ENCODE results near the gene HSD11B1L.
"Not testable (repeated sequence)": the region's sequence is repeated elsewhere in the genome, so short reads cannot be mapped to it uniquely, and the experiment has no call there.

The HSD11B1L gene

DNA sequence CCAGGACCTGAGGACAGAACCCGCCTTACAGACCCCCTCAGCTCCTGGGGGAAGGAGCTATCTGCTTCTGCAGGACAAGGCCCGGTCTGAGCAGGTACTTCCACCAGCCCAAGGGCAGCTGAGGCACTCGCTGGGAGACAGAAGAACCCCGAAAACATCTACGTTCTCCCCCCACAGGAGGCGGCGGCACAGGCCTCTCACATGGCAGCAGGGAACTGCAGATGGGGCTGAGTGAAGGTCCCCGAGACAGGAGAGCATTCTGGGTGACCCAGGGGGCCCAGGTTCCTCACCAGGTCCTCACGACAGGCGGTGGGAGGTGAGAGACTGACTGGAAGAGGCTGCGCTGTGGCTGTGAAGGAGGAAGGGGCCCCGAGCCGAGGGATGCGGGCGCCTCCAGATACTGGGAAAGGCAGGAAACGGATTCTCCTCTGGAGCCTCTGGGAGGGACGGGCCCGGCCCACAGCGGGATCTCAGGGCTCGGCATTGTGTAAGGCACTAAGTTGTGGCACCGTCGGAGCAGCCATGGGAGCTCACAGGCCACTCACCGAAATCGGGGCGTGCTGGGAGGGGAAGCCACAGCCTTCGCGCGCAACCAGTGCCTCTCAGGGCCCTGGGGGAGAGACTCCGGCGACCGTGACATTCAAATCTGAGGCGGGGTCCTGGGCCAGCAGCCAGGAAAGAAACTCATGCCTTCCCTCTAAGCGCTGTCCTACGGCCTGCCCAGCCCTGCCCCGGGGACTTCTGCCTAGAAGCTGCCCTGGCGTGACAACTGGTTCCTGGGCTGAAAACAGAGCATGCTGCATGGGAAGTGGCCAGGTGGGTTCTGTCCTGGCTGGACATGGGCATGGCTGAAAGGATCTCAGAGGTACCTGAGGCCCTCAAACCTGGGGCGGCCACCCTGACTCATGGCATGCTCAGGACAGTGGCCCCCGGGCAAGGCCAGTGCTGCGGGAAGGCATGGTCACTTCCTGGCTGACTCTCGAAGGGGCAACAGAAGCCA lies 23.3 kb downstream of the HSD11B1L start:
- no peak for DNase-seq

DNA sequence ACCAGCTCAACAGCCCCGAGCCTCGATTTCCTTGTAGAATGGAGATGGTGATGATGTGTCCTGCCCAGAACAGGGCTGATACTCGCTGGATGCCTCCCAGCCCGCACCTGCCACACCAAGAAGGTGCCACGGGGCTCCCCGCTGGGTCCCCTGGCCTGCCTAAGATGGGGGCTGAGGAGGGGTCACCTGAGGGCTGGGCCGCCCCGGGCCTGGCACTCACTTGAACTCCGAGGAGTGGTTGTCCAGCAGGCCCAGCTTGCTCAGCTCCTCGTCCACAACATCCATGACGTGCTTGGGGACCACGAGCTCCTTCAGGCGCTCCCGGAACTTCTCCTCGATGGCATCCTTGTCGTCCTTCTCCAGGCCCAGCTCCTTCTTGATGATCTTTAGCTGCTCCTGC lies 24.7 kb downstream of the HSD11B1L start:
- no peak for DNase-seq

GRCh38 chr19:5706876-5707573 lies 26.2 kb downstream of the HSD11B1L start:
- DNase-seq, result no peak

DNA sequence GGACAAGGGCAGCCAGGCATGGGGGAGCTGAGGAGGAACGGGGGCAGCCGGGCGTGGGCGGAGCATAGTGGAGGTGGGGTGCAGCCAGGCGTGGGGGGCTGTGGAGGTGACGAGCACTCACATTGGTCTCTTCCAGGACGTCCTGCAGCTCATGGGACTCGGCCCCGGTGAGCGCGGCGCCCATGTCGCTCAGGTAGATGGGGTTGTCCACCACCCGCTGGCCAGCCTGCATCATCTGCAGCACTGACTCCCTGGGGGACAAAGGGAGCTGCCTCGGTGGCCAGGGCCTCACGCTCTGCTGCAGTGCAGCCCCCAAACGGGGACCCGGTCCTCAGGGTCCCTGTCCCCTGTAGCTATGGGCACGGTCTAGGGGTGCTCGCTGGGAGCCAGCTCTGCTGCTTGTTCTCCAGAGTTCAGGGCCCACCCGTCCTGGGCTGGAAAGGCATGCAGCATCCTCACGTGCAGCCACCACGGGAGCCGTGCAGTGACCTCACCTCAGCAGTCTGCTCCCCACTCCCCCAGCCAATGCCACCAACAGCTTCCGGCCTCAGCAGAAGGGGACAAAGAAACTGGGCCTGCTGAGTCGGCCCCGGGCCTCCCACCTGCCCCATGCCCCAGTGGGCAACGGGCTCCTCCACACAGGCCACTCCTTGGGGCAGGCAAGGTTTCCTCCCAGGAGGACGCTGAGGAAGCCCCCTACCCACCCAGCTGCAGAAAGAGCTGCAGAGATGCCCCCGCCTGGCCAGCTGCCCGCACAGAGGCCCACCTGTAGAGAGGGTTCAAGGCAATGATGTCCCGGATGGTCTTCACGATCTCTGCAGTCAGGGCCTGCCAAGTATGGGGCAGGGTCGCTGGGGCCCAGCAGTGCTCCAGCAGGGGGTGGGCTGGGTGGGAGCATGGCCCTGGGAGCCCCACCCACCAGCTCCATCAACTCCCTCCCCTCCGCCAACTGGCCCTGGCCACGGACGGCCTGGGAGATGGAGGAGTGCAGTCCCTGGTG lies 27.0 kb downstream of the HSD11B1L start:
- DNase-seq, result no peak

- no peak for DNase-seq
These were observed 30.2 kb downstream of the HSD11B1L start for GRCh38 chr19:5711025-5711424.

GRCh38 chr19:5711713-5712161 lies 30.9 kb downstream of the HSD11B1L start:
- no peak for DNase-seq

DNA sequence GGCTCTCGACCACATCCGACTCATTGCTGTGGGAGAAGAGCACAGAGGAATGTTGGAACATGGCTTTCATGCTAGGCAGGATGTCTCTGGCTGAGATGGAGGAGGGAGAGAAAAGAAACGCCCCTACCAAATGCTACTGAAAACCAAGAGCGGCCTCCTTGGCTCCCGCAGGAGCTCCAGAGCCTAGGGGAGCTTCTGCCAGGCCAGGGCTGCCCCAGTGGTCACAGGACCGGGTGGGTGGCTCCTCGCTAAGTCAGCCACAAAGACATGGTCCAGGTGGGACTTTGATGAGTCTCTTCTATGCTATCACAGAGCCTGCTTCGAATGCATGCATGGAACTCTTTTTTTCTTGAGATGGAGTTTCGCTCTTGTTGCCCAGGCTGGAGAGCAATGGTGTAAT lies 32.4 kb downstream of the HSD11B1L start:
- DNase-seq, result no peak

- no peak for DNase-seq
These were observed 34.0 kb downstream of the HSD11B1L start for GRCh38 chr19:5714816-5715215.

- no peak for DNase-seq
These were observed 36.5 kb downstream of the HSD11B1L start for GRCh38 chr19:5717215-5717935.

- no peak for DNase-seq
These were observed 37.3 kb downstream of the HSD11B1L start for GRCh38 chr19:5718037-5718578.

GRCh38 chr19:5718579-5719273 lies 37.9 kb downstream of the HSD11B1L start:
- DNase-seq, result peak; percentile 68

- DNase-seq, result no peak
These were observed 38.6 kb downstream of the HSD11B1L start for GRCh38 chr19:5719274-5719960.

- DNase-seq, result peak; percentile 95
These were observed 39.3 kb downstream of the HSD11B1L start, which contains the start of the genes CATSPERD and LONP1 for GRCh38 chr19:5719961-5720790. TSS of gene CATSPERD (plus strand) at chr19:5720637. CDS start at chr19:5720738, 101 bp downstream. TSS of gene LONP1 (minus strand) at chr19:5720146. CDS start at chr19:5720132, 14 bp downstream.

- no peak for DNase-seq
These were observed 46.7 kb downstream of the HSD11B1L start for GRCh38 chr19:5727453-5728050.

DNA sequence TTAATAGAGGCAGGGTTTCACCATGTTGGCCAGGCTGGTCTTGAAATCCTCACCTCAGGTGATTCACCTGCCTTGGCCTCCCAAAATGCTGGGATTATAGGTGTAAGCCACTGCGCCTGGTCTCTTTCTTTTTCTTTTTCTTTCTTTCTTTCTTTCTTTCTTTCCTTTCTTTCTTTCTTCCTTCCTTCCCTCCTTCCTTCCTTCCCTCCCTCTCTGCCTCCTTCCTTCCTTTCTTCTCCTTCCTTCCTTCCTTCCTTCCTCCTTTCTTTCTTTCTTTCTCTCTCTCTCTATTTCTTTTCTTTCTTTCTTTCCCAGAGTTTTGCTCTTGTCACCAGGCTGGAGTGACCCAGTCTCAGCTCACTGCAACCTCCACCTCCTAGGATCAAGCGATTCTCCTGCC lies 52.3 kb downstream of the HSD11B1L start:
- not testable (repeated sequence) for DNase-seq

All from kidney glomerular epithelial cell (primary cell).